ENCODE results near the gene STAT1. TPM values are rescaled to one million over a fixed set of nuclear protein-coding genes. Genes with fewer than 3 reads are reported as not detected.

STAT1 gene
- total RNA-seq, 1 experiment from 2014 or later, result 60.7 TPM

GRCh38 chr2:190941571-190941970 lies 72.4 kb downstream of the STAT1 start:
- no peak overlapping the region for H2AFZ ChIP-seq (ENCODE audit: low read depth, low read length, poor library complexity, severe bottlenecking)
- no peak overlapping the region for H3K4me3 ChIP-seq (replicated peaks in 1 of 2; ENCODE audit: low read depth in 1 of 2, low read length in 2 of 2)
- H3K79me2 ChIP-seq (ENCODE audit: insufficient read depth, low read length), result no peaks in the 10 kb centered on the region
- H3K9me2 ChIP-seq (ENCODE audit: insufficient read depth), result no peaks in the 10 kb centered on the region
- CTCF ChIA-PET, result no interaction called here
- TF ChIP-seq SIN3A (IDR thresholded peaks at IDR 0.05; ENCODE audit: low read depth) (no peak), CBX3 (IDR thresholded peaks at IDR 0.05; ENCODE audit: low read depth) (no peak), CEBPB (IDR thresholded peaks at IDR 0.05; ENCODE audit: low read depth) (no peak), RAD21 (IDR thresholded peaks at IDR 0.05; ENCODE audit: low read depth) (no peak), POLR2A (IDR thresholded peaks at IDR 0.05; ENCODE audit: borderline replicate concordance, extremely low read depth, insufficient read depth, insufficient read length) (no peak), SP1 (IDR thresholded peaks at IDR 0.05; ENCODE audit: low read depth) (no peak), POLR2AphosphoS5 (IDR thresholded peaks at IDR 0.05; ENCODE audit: low read depth, low read length) (no peak), ZFX (IDR thresholded peaks at IDR 0.05) (no peak), EZH2 (IDR thresholded peaks at IDR 0.05) (no peak), SRF (IDR thresholded peaks at IDR 0.05; ENCODE audit: low read depth) (no peak), YY1 (IDR thresholded peaks at IDR 0.05; ENCODE audit: extremely low read depth, insufficient replicate concordance, low read depth, low read length) (no peak), ATF3 (IDR thresholded peaks at IDR 0.05) (no peak), EGR1 (IDR thresholded peaks at IDR 0.05; ENCODE audit: low read depth) (no peak)
- TF ChIP-seq, protein P1, sequence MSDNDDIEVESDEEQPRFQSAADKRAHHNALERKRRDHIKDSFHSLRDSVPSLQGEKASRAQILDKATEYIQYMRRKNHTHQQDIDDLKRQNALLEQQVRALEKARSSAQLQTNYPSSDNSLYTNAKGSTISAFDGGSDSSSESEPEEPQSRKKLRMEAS (IDR thresholded peaks at IDR 0.05), result no peak
- TF ChIP-seq, protein P2, sequence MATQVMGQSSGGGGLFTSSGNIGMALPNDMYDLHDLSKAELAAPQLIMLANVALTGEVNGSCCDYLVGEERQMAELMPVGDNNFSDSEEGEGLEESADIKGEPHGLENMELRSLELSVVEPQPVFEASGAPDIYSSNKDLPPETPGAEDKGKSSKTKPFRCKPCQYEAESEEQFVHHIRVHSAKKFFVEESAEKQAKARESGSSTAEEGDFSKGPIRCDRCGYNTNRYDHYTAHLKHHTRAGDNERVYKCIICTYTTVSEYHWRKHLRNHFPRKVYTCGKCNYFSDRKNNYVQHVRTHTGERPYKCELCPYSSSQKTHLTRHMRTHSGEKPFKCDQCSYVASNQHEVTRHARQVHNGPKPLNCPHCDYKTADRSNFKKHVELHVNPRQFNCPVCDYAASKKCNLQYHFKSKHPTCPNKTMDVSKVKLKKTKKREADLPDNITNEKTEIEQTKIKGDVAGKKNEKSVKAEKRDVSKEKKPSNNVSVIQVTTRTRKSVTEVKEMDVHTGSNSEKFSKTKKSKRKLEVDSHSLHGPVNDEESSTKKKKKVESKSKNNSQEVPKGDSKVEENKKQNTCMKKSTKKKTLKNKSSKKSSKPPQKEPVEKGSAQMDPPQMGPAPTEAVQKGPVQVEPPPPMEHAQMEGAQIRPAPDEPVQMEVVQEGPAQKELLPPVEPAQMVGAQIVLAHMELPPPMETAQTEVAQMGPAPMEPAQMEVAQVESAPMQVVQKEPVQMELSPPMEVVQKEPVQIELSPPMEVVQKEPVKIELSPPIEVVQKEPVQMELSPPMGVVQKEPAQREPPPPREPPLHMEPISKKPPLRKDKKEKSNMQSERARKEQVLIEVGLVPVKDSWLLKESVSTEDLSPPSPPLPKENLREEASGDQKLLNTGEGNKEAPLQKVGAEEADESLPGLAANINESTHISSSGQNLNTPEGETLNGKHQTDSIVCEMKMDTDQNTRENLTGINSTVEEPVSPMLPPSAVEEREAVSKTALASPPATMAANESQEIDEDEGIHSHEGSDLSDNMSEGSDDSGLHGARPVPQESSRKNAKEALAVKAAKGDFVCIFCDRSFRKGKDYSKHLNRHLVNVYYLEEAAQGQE (IDR thresholded peaks at IDR 0.05; ENCODE audit: low read depth), result no peak
- TF ChIP-seq, protein P3, sequence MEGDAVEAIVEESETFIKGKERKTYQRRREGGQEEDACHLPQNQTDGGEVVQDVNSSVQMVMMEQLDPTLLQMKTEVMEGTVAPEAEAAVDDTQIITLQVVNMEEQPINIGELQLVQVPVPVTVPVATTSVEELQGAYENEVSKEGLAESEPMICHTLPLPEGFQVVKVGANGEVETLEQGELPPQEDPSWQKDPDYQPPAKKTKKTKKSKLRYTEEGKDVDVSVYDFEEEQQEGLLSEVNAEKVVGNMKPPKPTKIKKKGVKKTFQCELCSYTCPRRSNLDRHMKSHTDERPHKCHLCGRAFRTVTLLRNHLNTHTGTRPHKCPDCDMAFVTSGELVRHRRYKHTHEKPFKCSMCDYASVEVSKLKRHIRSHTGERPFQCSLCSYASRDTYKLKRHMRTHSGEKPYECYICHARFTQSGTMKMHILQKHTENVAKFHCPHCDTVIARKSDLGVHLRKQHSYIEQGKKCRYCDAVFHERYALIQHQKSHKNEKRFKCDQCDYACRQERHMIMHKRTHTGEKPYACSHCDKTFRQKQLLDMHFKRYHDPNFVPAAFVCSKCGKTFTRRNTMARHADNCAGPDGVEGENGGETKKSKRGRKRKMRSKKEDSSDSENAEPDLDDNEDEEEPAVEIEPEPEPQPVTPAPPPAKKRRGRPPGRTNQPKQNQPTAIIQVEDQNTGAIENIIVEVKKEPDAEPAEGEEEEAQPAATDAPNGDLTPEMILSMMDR (IDR thresholded peaks at IDR 0.05 in 2 of 3, conservative IDR thresholded peaks at IDR 0.05 in 1 of 3; ENCODE audit: borderline replicate concordance in 1 of 3, insufficient read depth in 1 of 3, low read depth in 2 of 3, low read length in 2 of 3), result no peak
- TF ChIP-seq, protein P4, sequence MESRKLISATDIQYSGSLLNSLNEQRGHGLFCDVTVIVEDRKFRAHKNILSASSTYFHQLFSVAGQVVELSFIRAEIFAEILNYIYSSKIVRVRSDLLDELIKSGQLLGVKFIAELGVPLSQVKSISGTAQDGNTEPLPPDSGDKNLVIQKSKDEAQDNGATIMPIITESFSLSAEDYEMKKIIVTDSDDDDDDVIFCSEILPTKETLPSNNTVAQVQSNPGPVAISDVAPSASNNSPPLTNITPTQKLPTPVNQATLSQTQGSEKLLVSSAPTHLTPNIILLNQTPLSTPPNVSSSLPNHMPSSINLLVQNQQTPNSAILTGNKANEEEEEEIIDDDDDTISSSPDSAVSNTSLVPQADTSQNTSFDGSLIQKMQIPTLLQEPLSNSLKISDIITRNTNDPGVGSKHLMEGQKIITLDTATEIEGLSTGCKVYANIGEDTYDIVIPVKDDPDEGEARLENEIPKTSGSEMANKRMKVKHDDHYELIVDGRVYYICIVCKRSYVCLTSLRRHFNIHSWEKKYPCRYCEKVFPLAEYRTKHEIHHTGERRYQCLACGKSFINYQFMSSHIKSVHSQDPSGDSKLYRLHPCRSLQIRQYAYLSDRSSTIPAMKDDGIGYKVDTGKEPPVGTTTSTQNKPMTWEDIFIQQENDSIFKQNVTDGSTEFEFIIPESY (IDR thresholded peaks at IDR 0.05; ENCODE audit: extremely low read depth, insufficient replicate concordance, low read length), result no peak
- no peaks in the 10 kb centered on the region for H3K9me3 ChIP-seq (ENCODE audit: control insufficient read depth in 1 of 2, insufficient read depth in 1 of 2, low read depth in 1 of 2, low read length in 2 of 2)
- POLR2A ChIA-PET, result interaction anchor here (0.7 kb wide), 1 partner anchor 218 kb away, joined by 4 read pairs; no protein-coding TSS in a partner anchor
- H3K27me3 ChIP-seq (ENCODE audit: insufficient read depth, low read length), result no peaks in the 10 kb centered on the region
- no peak for ATAC-seq
- no peaks in the 10 kb centered on the region for H4K20me1 ChIP-seq (ENCODE audit: insufficient read depth)
- no TSS peak for BruUV-seq (replicated peaks)
- H3K36me3 ChIP-seq (ENCODE audit: control insufficient read depth in 1 of 2, insufficient read depth in 2 of 2, low read length in 2 of 2), result no peaks in the 10 kb centered on the region
- intact Hi-C loops (cut with micrococcal nuclease), result no loop called here
- no peak for DNase-seq (ENCODE audit: low read depth, low spot score)
- no peak overlapping the region for H3K27ac ChIP-seq (ENCODE audit: low read depth, low read length)
- no peak overlapping the region for H3K9ac ChIP-seq (ENCODE audit: low read length)
- RAD21 ChIA-PET (ENCODE audit: low non-redundant PET in 1 of 2, low total read pairs in 2 of 2, uncharacterized antibody in 2 of 2, unreplicated experiment in 2 of 2), result interaction anchor here in 1 of 2 experiments (0.7 kb wide), 1 partner anchor 245 kb away, joined by 3 read pairs; no protein-coding TSS in a partner anchor
- H3K4me2 ChIP-seq (ENCODE audit: low read length), result no peak overlapping the region
- peaks cover 2 to 5% of the 10 kb centered on the region in 2 experiments; a peak in 2 of 4 replicates for H3K4me1 ChIP-seq (ENCODE audit: control insufficient read depth in 1 of 2, insufficient read depth in 2 of 2, low read length in 2 of 2)

Measured in HCT116 (cell line).